B cell (primary cell): Measurements from ENCODE around the gene PTPMT1. TPM values are rescaled to one million over a fixed set of nuclear protein-coding genes. Genes with fewer than 3 reads are reported as not detected.

Source experiments
- ATAC-seq: fragments of 200-7000 bp; cut with Tn5 transposase; one replicate; pipeline ENCODE4 v1.10.0; 2021; ENCODE audit warnings: low read depth, mild to moderate bottlenecking, moderate number of reproducible peaks, moderate library complexity
- CTCF ChIA-PET: fragments of 350-600 bp; sonication (Branson Sonifier 250); formaldehyde crosslinking; loops from one replicate; lab custom pipeline; 2021; ENCODE audit warnings: antibody characterized with exemption, inconsistent platforms; lab: Charles Lee
- POLR2A ChIA-PET: fragments of 350-600 bp; sonication (Branson Sonifier 250); formaldehyde crosslinking; loops from one replicate; lab custom pipeline; 2021; ENCODE audit warnings: antibody characterized with exemption; lab: Charles Lee
- DNase-seq: peaks from one replicate; pipeline ENCODE4 v3.0.0; 2013
- H2AFZ ChIP-seq: 2 replicates; pipeline ENCODE4 v1.6.1; 2012; ENCODE audit warnings: mild to moderate bottlenecking, low read depth, low read length; ENCODE audit not compliant: insufficient read depth, poor library complexity, severe bottlenecking
- H3K27ac ChIP-seq, 2 donors: 1 replicate in 1 of 2; 2 replicates in 1 of 2; pipeline ENCODE4 v1.5.1; 2012 to 2013; ENCODE audit warnings: low read length in 2 of 2, mild to moderate bottlenecking in 2 of 2, moderate library complexity in 1 of 2
- H3K27me3 ChIP-seq, 4 experiments: fragments of 200-600 bp in 1 of 4; sonication (generic) in 1 of 4; replicated peaks in 1 of 4; 1 replicate in 2 of 4; 2 replicates in 2 of 4; pipeline versions ENCODE4 v1.6.1 to v1.7.0; 2013 to 2016; ENCODE audit warnings: low read length in 3 of 4, mild to moderate bottlenecking in 2 of 4, mixed read lengths in 1 of 4, moderate library complexity in 1 of 4; ENCODE audit not compliant: insufficient read depth in 4 of 4, control insufficient read depth in 3 of 4; ENCODE audit errors: control extremely low read depth in 1 of 4
- H3K36me3 ChIP-seq, 2 experiments: replicated peaks in 1 of 2; 1 replicate in 1 of 2; 2 replicates in 1 of 2; pipeline versions ENCODE4 v1.6.1 to v1.7.1; 2013; ENCODE audit warnings: low read length in 1 of 2; ENCODE audit not compliant: insufficient read depth in 2 of 2, control insufficient read depth in 1 of 2; ENCODE audit errors: control extremely low read depth in 1 of 2, extremely low read depth in 1 of 2
- H3K4me1 ChIP-seq, 2 donors: fragments of 200-600 bp in 1 of 2; sonication (generic) in 1 of 2; 1 replicate in 1 of 2; 2 replicates in 1 of 2; pipeline versions ENCODE4 v1.5.1 to v1.6.1; 2013 to 2017; ENCODE audit warnings: low read length in 2 of 2; ENCODE audit not compliant: control insufficient read depth in 2 of 2, insufficient read depth in 2 of 2
- H3K4me2 ChIP-seq: replicated peaks from 2 replicates; pipeline ENCODE3; 2012; ENCODE audit warnings: mild to moderate bottlenecking, low read depth, low read length; ENCODE audit not compliant: poor library complexity, severe bottlenecking
- H3K4me3 ChIP-seq, 5 experiments: fragments of 200-600 bp in 1 of 5; sonication (generic) in 1 of 5; 1 replicate in 3 of 5; 2 replicates in 2 of 5; pipeline versions ENCODE4 v1.5.1 to v1.7.0; 2011 to 2016; ENCODE audit warnings: low read length in 4 of 5, mild to moderate bottlenecking in 4 of 5, low read depth in 2 of 5, control low read depth in 1 of 5, moderate library complexity in 1 of 5; ENCODE audit not compliant: insufficient read depth in 1 of 5; ENCODE audit errors: control extremely low read depth in 1 of 5, extremely low read depth in 1 of 5
- H3K79me2 ChIP-seq: fragments of 200-600 bp; sonication (generic); one replicate; pipeline ENCODE4 v1.6.0; 2016; ENCODE audit warnings: low read length; ENCODE audit not compliant: control insufficient read depth, insufficient read depth
- H3K9ac ChIP-seq: fragments of 200-600 bp; sonication (generic); 2 replicates; pipeline ENCODE4 v1.6.1; 2017; ENCODE audit warnings: mild to moderate bottlenecking, low read length, moderate library complexity
- H3K9me3 ChIP-seq, 3 donors: one replicate each; pipeline versions ENCODE4 v1.6.1 to v1.7.1; 2013; ENCODE audit warnings: low read length in 2 of 3; ENCODE audit not compliant: control insufficient read depth in 2 of 3, insufficient read depth in 1 of 3; ENCODE audit errors: control extremely low read depth in 1 of 3
- H4K20me1 ChIP-seq: 2 replicates; pipeline ENCODE4 v1.6.0; 2012; ENCODE audit warnings: mild to moderate bottlenecking, low read length; ENCODE audit not compliant: insufficient read depth, control insufficient read depth, poor library complexity, severe bottlenecking
- H3K27ac Mint-ChIP-seq: one replicate; pipeline ENCODE4 v1.8.0; 2021; ENCODE audit warnings: mixed read lengths
- H3K27me3 Mint-ChIP-seq: one replicate; pipeline ENCODE4 v1.8.0; 2021; ENCODE audit warnings: mixed read lengths
- H3K4me1 Mint-ChIP-seq: one replicate; pipeline ENCODE4 v1.8.0; 2021; ENCODE audit warnings: mixed read lengths
- H3K4me3 Mint-ChIP-seq: one replicate; pipeline ENCODE4 v1.8.0; 2021; ENCODE audit warnings: mixed read lengths
- H3K9me3 Mint-ChIP-seq: one replicate; pipeline ENCODE4 v1.8.0; 2022; ENCODE audit warnings: mixed read lengths; ENCODE audit not compliant: insufficient read depth
- CTCF ChIP-seq: fragments of 200-600 bp; IDR thresholded peaks from one replicate; pipeline ENCODE4 v1.8.0; 2022; ENCODE audit warnings: antibody characterized with exemption, mild to moderate bottlenecking
- EZH2 ChIP-seq: IDR thresholded peaks from 2 replicates; pipeline ENCODE4 v1.6.1; 2012; ENCODE audit warnings: borderline replicate concordance, low read depth, mild to moderate bottlenecking, moderate library complexity, low read length; ENCODE audit not compliant: insufficient read depth, poor library complexity, severe bottlenecking
- WGBS: methylation state at CpG from one replicate; pipeline ENCODE4 v1.1.5; 2013; ENCODE audit warnings: missing lambda C conversion rate; ENCODE audit not compliant: insufficient coverage; 5-methylcytosine and 5-hydroxymethylcytosine counted together
- intact Hi-C: fragments of 100-400 bp; cut with micrococcal nuclease; formaldehyde crosslinking; loops from one replicate; pipeline ENCODE4 v1.10.0; 2022
- polyA plus RNA-seq: library from polyadenylated mRNA; depleted of rRNA; stranded (reverse); fragments of >200 nt; gene quantifications from 2 replicates; pipeline ENCODE4 v1.2.3, GENCODE V29; 2012
- total RNA-seq, 2 donors: library from RNA; stranded (reverse); fragments of 120-200 nt in 1 of 2; gene quantifications; 1 replicate in 1 of 2; 2 replicates in 1 of 2; pipeline versions ENCODE4 v1.2.3 to v1.2.4, GENCODE V29; 2013 to 2022

The PTPMT1 gene
- total and polyA plus RNA-seq, 2 donors (not counting 1 experiment from before 2014, with no cell fraction given): 20.8 to 35.7 TPM

GRCh38 chr11:47531666-47532065 lies 33.7 kb upstream of the PTPMT1 start:
- no peak overlapping the region for H3K9ac ChIP-seq
- TF ChIP-seq CTCF (no peak), EZH2 (no peak)
- POLR2A ChIA-PET: no interaction called here
- H4K20me1 ChIP-seq: peaks cover 93% of the 10 kb centered on the region
- no peaks in the 10 kb centered on the region for H3K9me3 ChIP-seq
- no CpG with 5 or more reads among the region's 3 CpGs for WGBS
- peaks cover 37% of the 10 kb centered on the region for H3K4me1 Mint-ChIP-seq
- CTCF ChIA-PET: interaction anchor here (0.7 kb wide), 1 partner anchor 598 kb away, joined by 4 read pairs; no protein-coding TSS in a partner anchor
- no peak overlapping the region for H3K4me3 ChIP-seq
- no peaks in the 10 kb centered on the region for H3K27me3 Mint-ChIP-seq
- intact Hi-C loops: no loop called here
- peaks cover 0 to 28% of the 10 kb centered on the region in 2 experiments for H3K36me3 ChIP-seq
- H3K27ac ChIP-seq: no peak overlapping the region
- peaks cover 9 to 16% of the 10 kb centered on the region in 2 donors for H3K4me1 ChIP-seq
- no peak overlapping the region for H3K27ac Mint-ChIP-seq
- H2AFZ ChIP-seq: no peak overlapping the region
- no peak overlapping the region for H3K4me2 ChIP-seq
- H3K4me3 Mint-ChIP-seq: no peak overlapping the region
- no peak for DNase-seq
- no peak for ATAC-seq
- no peaks in the 10 kb centered on the region for H3K27me3 ChIP-seq
- H3K9me3 Mint-ChIP-seq: no peaks in the 10 kb centered on the region
- peaks cover 100% of the 10 kb centered on the region for H3K79me2 ChIP-seq

DNA sequence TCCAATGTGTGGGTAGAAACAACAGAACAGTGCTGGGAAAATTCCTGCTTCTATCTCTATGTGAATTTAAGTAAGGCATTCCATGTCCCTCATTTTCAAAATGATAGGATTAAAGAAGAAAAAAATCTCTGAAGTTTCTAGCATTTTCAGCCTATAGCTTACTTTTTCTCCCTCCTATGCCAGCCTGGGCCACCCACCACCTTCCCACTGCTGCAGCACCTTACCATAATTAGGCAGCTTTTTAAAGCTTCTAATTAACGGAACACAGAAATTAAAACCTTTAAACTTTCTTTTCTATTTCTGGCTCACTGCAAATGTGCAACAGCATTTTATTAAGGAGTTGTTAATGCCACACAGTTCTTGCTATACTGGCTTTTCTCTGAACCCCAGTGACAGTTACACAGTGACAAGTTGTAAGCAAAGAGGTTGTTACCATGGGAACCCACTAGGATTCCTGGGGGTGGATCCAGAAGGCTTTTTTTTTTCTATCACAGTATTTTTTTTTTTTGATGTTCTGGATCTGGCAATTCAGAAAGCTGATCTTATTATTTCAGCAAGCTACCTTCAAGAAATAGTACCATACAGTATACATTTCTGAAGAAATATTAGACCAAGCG lies 32.7 kb upstream of the PTPMT1 start:
- ChIA-PET POLR2A (no interaction called here), CTCF (interaction anchor here (0.6 kb wide), 1 partner anchor 26 kb away, joined by 3 read pairs; no protein-coding TSS in a partner anchor)
- ATAC-seq (no peak), DNase-seq (no peak)
- Histone ChIP-seq H3K4me2 (no peak overlapping the region), H2AFZ (no peak overlapping the region), H4K20me1 (peaks cover 94% of the 10 kb centered on the region), H3K4me1 (peaks cover 12 to 19% of the 10 kb centered on the region in 2 donors), H3K9ac (no peak overlapping the region), H3K79me2 (peaks cover 100% of the 10 kb centered on the region), H3K9me3 (no peaks in the 10 kb centered on the region), H3K36me3 (peaks cover 0 to 21% of the 10 kb centered on the region in 2 experiments), H3K27ac (peak overlapping the region in 1 of 2 donors; percentile 7), H3K27me3 (no peaks in the 10 kb centered on the region), H3K4me3 (no peak overlapping the region)
- no peak overlapping the region for H3K27ac Mint-ChIP-seq
- no peaks in the 10 kb centered on the region for H3K27me3 Mint-ChIP-seq
- WGBS: 86% methylated on average over 1 of the region's 2 CpGs
- H3K4me1 Mint-ChIP-seq: peaks cover 37% of the 10 kb centered on the region
- H3K4me3 Mint-ChIP-seq: no peak overlapping the region
- TF ChIP-seq EZH2 (no peak), CTCF (no peak)
- H3K9me3 Mint-ChIP-seq: no peaks in the 10 kb centered on the region
- intact Hi-C loops: no loop called here
